ENCODE results near the gene ZBTB20.
A peak's percentile ranks its signal among the peaks of the same experiment; 100 is the strongest.

The ZBTB20 gene

DNA sequence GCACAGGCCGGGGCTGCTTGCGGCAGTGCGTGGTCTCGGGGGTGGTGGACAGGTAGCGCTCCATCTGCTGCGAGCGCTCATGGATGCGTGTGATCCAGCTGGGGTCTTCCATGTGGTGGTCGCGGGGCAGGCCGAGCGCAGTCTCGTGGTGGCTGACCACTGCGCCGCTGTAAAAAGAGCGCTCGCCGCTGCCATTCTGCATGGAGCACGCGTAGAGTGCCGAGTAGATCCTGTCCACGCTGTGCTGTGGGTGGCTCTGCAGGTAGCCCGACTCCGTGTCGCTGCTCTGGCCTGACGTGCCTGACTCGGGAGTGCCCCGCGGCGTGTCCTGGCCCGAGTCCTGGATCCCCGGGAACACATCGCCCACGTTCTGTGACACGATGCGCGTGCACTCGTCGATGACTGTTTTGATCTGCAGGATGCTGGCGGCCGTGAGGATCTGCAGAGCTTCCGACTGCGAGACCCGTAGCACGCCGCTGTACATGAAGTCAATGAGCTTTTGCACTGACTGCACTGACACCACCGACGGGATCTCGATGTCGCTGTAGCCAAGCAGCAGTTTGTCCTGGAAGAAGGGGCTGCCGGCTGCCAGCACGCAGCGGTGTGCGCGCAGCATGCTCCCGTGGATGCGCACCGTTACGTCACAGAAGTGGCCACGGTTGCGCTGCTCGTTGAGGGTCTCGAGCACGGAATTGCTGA lies 795.8 kb downstream of the ZBTB20 start:
- DNase-seq = no peak

DNA sequence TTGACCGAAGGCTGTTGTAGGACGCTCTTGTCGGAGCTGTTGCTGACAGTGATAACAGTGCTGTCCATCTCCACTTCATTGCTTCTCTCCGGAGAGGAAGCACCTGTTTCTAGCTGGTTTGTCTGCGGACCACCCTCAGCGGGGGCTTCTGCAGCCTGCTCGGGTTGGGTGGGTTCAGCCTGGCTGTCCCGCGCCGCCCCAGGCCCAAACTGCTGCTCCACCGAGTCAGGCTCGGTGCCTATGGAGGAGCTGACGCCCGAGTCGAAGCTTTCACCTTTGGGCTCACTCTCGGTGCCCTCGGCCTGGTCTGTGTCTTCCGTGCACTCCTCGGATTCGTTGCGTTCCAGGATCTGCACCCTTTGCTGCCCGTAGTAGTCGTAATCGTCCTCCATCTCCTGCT lies 796.4 kb downstream of the ZBTB20 start:
- no peak for DNase-seq

DNA sequence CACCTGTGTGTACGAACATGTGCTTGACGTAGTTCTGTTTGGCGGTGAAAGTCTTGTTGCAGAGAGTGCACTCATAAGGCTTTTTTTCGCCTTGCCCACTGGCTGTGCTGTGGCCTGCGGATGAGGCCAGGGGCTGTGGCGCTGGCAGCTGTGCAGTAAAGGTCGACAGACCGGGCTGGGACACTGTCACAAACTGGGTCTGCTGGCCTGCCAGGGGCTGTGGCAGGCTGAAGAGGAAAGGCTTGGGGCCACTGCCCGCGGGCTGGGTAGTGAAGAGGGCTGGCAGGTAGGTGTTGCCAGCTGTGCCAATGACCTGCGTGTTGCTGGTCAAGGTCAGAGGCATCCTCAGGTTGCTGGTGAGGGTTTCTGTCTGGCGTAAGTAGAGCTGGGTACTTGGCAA lies 796.8 kb downstream of the ZBTB20 start:
- DNase-seq = no peak

DNA sequence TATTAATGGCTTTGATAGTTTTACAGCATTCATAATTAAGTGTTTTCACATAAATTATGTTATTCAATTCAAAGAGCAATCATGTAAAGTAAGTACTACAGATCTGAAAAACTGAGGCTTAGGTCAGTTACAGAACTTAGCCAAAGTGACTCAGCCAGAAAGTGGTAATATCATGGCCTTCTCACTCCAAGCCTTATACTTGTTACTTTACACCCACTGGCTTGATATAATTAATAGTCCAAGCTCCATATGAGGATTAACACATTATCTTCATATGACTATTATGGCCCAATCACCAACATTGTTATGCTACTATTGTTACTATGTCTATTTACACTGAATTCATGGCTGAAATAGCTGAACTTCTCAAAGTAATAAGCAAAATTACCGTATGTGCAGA lies 802.6 kb downstream of the ZBTB20 start:
- DNase-seq = no peak

DNA sequence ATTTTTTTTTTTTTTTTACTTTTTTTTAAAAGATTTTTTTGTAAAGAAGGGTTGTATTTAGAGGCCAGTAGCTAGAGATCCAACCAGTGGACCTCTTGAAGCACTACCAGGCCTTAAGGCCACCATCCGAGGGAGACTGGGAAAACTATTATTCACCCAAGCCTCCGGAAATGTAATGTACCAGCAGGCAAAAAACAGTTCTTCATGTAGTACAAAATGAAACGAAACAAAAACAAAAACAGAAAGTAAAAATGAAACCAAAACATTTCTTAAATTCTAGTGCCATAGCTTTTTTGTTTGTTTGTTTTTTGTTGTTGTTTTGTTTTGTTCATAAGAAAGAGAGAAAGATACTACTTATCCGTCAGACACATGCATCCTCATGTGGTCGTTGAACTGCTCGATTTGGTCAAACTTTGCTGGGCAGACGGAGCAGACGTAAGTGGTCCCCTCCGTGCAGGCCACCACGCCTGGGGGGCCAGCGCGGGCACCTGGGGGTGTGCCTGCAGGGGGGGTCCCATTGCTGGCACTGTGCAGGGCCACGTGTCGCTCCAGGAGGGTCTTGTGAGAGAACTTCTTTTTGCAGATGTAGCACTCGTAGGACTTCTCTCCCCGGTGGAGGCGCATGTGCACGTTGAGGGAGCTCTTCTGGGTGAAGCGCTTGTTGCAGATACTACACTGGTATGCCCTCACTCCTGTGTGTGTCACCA lies 808.3 kb downstream of the ZBTB20 start:
- DNase-seq = no peak

DNA sequence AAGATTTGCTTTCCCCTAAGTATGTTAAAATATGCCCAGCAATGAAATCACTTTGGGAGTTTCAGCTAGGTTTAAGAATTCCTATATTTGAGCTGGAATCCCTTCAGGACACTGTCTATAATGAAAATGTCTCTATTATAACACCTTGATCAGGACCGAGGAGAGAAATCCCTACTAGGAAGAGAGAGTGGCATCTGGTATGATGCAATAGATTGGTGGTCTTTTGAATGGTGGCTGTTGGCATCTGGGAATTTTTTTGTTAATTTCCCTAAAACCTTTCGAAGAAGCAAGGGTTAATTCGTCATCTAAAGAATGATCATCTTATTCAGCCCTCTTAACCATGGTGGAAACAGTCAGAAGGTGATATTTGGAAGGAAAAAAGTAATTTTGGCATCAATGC lies 810.2 kb downstream of the ZBTB20 start:
- DNase-seq = no peak

DNA sequence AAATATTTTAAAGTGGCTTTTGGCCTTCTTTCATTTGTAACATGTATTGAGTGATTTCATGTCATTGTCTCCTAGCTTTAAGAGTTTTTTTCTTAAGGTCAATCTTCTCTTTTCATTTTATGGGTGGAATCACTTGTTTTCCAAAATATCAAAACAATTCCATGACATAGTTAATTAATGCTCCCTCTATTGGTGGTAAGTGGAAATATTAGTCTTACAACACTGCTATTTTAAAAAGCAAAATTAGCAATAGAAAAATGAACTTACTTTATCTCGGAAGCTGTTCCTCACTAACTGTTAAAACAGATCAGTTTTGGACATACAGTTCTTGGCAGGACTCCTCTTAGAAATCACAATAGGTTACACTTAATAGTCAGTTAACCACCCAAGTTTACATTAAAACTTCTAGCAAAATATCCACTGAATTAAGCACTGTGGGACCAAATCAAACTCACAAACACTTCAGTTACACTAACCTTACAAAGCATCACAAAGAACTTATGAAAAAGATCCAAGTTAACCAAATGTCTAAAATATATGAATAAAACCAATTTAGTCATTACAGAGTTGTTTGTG lies 810.9 kb downstream of the ZBTB20 start:
- no peak for DNase-seq

DNA sequence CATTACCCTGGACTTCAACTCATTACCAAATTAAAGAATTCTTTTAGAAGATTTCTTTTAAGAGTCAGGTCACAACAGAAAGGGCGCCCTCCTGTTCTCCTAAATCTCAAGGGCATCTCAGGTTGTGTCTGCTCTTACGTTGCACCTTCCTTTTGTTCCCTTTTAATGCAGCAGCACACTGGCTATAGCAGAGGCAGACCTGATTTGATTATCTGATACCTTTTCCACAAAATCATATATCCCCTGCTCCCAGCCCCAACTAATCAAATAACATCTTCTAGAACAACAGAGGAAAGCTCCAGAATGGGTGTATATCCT lies 813.2 kb downstream of the ZBTB20 start:
- no peak for DNase-seq

DNA sequence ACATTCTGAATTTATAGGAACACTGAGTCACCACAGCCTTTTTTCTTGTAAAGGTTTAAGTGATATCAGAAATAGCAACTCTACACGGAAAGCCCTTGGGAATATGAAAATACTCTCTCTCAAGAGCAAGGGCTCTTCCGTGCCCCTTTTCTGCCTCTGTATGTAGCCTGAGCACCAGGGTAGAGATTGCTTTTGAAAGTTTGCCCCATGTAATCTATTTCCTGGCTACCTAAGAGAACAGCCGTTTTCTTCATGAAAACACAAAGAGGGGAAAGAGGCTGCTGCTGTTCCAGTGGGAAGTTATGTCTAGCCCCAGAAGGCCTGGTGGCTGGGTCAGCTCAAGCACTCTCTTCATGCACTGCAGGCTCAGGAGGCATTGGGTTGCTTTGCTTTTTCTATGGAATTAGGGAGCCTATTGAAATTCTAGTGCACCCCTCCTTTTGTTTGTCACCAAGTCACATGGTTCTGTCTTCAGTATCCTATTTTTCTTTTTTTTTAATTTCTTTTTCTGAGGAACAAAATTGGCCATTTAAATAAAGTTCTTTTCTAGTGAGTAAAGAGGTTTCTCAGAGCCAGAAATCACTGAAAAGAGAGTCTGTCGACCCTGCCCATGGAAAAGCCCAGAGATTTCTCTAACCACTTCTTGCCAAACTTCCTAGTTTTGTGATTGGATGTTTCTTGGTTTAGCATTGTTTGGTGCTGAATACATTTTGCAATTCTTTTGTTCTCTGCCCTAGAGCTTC lies 813.7 kb downstream of the ZBTB20 start:
- DNase-seq = no peak

DNA sequence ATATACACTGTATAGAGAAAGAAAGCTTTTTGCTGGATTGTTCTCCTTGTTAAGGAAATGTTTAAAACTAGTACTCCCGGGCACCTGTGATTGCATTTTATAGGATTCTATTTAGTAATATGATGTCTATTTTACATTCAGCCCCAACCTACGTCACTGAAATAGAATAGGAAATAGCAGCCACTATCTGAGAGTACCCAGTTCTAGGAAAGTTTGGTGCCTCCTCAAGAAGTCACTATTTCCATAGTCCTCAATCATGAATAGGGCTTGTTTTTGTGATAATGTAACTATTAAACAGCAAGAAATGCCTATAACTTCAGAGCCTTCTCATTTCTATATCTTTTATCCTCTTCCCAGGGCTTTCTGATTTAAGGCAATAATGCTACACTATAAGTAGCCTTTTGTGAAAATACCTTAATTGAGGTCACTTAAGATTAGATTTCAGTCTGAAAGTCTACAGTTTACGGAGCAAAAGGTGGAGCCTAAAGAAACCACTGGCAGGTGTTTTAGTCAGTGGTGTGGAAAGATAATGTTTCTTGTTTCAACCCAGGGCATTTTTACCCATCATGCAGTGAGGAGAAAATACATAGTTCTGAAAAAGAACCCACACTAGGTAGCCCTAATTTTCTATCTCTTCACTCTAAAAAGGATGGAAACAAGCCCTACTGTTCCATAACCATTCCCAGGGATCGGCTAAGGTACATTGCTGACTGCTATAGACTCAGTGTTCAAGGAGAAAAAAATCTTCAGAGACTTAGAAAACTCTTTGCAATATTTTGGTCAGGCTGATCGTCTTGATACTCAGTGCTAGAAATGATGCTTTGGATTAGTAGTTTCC lies 814.5 kb downstream of the ZBTB20 start:
- no peak for DNase-seq

DNA sequence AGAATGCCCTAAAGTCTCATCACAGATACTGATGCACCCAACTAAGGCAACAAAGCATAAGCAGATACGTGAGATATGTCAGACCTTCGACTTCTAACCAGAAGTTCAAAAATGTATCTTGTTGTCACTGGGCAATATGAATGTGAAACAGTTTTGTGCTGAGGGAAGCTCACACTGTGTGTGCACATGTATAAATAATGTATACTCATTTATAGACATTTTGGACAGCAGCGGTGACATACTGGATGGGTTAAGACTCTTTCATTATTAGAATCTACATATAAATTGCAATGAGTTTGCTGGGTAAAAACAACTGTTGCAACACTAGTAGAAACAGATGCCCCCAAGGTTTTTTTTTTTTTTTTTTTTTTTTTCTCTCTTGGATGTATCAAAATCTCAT lies 815.4 kb downstream of the ZBTB20 start:
- DNase-seq = no peak

DNA sequence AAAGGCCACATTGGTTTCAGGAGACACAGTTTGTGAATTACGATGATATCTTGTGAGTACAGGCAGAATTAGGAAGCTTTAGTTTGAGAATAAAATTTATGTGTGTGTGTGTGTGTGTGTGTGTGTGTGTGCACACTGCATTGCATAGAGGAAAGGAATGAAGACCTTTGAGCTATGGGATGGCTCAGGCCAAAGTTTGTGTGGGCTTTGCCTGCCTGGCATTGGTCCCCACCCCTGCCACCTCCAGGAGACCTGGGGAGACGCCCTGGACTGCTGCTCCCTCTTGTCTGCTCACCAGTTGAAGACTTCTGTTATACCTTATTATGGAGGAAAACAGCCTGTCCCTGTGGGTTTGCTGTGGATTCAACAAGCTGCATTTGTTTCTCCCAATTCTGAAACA lies 816.1 kb downstream of the ZBTB20 start:
- DNase-seq = no peak

DNA sequence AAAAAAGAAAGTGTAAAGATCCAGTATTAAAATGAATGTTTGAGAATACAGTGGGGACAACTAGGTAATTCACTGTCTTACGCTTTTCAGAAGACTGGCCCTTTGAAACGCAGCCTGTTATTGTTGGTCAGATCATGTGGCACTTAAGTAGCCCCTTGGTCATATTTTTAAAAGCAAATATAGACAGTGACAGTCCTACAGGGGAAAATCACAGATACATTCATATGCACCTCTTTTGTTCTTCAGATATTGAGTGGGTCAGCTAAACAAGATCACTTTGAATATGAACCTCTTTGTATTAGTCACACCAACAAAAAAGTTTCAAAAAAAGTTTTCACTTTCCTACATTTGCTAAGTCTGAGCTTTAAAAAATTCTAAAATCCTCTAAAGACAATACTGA lies 817.3 kb downstream of the ZBTB20 start:
- no peak for DNase-seq

DNA sequence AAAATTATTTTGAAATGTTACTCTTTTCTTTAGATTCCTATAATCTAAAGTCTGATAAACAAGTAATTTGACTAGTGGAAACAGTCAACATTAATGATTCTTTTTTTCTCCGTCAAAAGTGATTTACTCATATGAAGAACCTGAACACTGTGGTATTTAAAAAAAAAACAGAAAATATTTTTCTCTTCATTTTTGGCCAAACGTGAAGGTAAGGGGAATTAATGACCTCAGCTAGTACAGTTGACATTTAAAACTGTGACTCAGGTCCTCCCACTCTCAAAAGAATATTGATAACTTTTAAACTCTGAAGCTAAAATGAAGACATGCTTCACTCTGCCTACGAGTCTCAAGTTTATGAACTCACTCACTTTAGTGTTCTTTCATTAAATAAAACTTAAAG lies 818.7 kb downstream of the ZBTB20 start:
- DNase-seq = no peak

DNA sequence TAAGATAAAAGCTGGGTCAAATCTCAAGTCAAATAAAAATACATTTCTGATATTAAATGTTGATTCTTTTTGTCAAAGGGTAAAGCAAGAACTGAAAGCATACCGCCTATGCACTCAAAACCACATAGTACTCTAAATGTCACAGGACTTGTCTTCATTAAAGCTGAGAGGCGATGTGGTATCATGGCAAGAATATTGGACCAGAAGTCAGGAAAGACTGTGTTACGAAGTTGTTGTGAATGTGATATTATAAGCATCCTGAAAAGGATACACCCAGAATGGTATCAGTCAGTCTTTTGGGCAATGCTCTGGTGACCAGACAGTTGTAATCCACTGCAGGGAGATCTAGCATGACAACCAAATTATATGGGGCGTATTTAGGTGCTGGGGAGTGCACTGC lies 819.4 kb downstream of the ZBTB20 start:
- DNase-seq = no peak

DNA sequence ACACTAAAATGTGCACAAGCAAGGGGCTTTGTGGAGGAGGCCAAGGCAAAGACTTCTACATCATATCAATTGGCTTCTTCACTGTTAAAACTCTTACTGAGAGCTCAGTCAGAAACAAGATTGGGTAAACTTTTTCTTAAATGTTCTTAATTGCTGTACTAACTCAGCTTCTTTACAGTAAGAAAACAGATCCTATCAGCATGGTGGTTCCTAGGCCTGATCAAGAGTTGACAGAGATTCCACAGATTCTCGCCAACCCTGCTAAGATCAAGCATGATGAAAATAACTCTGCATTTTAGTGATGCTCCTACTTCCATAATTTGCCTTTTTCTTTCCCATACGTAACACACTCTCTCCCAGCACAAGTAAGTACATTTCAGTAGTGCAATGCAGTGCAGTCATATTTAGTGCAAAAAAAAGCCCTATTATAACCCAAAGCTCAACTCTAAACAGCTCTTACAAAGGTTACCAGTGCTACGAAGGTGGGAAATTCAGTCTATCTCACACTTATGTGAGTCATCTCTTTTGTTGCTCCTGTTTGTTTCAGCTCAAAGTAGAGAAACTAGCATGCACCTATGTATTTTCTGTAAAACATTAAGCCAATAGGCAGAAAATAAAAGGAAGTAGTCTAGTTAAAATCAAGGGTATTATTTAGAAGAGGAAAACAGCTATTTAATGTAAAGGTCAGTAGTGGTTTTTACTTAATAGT lies 823.4 kb downstream of the ZBTB20 start:
- no peak for DNase-seq

DNA sequence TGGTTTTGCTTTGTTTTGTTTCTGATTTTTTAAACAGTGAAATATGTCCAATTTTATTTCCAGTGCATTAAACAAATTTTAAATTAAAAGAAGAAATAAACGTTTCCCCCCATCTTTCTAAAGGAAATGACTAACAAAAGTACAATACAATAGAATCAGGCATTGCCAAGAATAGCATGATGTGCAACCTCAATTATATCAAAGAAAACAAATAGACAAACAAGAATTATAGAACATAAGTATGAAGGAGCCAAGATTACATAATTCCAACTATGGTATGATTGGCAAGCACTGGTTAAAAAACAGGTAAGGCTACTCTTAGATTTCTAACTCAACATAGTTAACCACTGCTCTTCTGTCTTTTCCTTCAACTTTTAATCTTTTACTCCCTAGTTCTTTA lies 826.8 kb downstream of the ZBTB20 start:
- DNase-seq = no peak

DNA sequence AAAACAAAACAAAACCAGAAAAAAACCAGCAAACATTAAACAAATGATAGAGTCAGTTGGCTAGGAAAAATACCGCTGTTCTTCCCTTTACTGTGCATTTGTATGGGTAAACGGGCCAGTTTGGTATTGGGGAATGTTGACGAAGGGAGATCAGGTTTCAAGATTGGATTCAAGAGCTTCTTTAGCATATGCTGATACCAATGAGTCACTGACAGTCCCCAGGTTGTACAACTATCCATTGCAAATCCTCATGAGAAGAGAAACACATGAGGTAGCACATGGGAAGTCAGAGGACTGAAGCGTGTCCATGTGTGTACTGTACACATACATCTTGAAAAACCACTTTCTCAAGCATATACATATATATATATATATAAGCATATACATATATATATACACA lies 827.6 kb downstream of the ZBTB20 start:
- no peak for DNase-seq

DNA sequence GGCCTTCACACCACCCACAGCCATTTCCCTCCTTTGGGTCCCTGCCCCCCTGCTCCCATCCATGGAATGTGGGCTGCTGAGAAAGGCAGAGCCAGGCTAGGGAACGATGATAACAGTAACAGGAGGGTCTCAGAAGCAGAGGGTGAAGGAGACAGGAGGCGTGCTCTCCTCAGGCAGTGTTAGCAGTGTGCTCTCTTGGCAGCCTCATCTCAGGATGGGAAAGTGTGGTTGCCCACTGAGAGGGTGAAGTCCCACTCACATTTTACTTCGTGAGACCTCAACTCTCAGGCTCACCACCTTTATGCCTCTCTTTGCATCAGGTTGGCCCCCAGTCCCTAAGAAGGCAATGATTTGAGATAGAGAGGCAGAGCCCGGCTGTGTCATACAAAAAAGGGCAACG lies 828.8 kb downstream of the ZBTB20 start:
- DNase-seq = no peak

DNA sequence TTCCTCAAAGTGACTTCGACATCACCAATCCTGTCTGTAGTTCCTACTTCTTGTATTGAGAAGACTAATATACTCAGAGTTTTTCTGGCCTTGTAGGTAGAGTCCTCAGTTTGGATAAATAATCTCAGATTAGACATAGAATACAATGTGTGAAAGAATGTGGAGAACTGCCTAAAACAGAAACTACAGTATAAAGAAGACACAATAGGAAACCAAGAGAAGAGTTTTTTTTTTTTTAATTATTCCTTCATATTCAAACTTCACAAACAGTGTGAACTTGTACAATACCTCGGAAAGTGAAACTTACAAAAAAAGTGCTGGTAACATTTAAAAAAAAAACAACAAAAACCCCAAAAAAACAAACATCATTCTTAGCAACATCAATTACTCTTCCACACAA lies 832.8 kb downstream of the ZBTB20 start:
- no peak for DNase-seq

DNA sequence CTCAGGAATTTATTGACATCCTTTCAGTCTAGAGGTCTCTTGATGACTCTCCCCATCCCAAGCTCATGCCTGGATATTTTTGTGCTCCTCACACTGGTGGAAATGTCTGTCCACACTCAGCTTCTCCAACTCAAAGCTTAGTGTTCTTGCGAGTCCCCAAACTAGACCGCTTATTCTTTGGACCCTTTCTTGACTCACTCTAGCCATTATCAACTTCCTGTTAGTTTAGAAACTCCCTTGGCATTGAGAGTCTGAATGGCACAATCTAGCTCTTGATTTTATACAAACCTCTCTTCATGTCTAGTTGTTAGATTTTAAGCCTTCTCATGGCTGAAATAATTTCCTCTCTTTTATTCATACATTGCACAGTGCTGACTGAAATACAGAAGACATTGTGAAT lies 833.7 kb downstream of the ZBTB20 start:
- DNase-seq = no peak

DNA sequence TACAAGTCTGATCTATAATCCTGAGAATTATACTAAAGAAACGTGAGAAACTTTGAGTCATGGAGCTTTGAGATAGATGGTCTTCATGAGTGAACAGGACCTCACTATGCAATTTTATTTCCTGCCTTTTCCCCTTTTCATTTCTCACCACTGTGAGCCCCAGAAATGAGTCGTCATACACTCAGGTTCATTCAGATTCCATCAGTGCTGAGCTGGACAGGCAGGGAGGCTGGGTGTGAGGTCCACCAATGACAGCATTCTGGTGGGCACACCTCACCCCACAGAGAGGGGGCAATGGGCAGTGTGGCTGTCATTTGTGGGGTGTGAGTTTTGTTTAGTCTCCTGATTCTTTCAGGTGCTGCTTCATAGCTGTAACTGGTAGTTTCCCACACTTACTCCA lies 836.4 kb downstream of the ZBTB20 start:
- DNase-seq = peak; percentile 31

All from stimulated activated CD4-positive, alpha-beta T cell treated with anti-CD3 and anti-CD28 coated beads, Interleukin-1b, Interleukin-23, amount 100 ng/mL, for 48 hours (primary cell).